HG03103 (cell line): Measurements from ENCODE around the gene AJAP1.

Experiments used
- ATAC-seq: cut with Tn5 transposase; IDR thresholded peaks from one replicate; pipeline ENCODE4 v1.9.1; 2021; ENCODE audit warnings: low read depth; ENCODE audit not compliant: unreplicated experiment

AJAP1 gene

DNA sequence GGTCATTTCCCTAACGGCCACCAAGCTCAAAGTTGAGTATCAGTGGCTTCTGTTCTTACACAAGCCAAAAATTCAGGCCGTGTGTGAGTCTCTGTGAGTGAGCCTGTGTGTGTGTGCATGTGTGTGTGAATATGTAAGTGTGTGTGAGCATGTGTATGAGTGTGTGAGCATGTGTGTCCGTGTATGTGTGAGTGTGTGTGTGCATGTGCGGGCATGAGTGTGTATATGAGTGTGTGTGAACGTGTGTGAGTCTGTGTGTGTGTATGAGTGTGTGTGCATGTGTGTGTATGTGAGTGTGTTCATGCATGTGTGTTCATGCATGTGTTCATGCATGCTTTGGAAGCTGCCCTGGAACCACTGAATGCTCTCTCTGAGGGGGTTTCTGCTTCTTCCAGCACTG, 105.7 kb downstream of the AJAP1 start:
- ATAC-seq = no peak

DNA sequence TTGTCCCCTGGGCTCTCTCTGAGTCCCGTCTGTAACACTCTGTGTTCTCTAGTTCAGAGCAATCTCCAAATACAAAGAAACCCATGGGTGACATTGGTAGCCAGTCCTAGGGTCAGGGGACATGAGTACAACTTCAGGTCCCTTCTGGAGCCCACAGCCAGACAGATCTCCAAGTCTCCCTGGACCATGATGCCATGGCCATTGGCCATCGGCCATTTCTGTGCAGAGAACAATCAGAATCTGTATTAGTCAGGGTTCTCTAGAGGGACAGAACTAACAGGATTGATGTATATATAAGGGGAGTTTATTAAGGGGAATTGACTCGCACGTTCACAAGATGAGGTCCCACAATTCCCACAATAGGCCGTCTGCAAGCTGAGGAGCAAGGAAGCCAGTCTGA, 106.9 kb downstream of the AJAP1 start:
- ATAC-seq = no peak

DNA sequence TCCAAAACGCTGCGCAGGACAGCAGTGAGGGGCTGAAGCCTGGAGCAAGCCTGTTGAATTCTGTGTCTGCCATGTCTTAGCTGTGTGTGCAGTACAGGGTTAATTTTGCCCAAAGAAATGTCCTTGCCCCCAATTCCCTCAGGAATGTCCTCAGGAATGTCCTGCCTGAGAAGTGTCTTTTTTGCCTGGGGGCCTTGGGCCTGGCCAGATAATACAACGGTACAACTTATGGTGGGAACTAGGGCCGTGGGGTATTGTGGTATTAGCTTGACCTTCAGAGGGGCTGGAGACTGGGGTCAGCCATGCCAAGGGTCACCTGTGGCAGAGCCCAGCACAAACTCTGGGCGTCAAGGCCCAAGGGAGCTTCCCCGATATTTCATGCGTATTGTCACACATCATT, 107.7 kb downstream of the AJAP1 start:
- no peak for ATAC-seq

DNA sequence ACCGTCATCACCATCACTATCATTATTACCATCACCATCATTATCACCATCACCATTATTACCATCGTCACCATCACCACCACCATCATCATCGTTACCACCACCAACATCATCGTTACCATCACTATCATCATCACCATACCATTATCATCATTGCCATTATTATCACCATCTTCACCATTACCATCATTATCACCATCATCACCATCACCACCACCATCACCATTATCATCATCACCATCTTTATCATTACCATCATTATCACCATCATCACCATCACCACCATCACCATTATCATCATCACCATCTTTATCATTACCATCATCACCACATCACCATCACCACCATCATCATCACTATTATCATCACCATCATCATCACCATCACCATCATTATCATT, 112.9 kb downstream of the AJAP1 start:
- no peak for ATAC-seq

DNA sequence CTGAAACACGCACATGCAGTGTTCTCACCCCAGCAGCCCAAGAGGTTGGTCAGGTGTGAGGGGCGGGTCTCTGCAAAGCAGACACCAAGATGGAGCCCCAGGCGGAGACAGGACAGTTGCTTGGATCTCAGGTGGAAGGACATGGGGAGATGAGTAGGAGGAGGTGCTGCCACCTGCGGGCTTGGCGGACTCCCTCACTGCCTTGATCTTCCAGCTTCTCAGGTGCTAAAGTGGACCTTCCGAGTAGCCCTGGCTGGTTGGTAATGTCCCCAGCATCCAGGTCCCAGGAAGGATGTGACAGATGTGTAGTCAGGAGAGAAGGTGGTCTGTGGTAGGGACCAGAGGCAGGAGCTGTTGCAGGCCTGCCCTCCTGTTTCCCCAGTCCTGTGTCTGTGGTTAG, 114.1 kb downstream of the AJAP1 start:
- no peak for ATAC-seq

DNA sequence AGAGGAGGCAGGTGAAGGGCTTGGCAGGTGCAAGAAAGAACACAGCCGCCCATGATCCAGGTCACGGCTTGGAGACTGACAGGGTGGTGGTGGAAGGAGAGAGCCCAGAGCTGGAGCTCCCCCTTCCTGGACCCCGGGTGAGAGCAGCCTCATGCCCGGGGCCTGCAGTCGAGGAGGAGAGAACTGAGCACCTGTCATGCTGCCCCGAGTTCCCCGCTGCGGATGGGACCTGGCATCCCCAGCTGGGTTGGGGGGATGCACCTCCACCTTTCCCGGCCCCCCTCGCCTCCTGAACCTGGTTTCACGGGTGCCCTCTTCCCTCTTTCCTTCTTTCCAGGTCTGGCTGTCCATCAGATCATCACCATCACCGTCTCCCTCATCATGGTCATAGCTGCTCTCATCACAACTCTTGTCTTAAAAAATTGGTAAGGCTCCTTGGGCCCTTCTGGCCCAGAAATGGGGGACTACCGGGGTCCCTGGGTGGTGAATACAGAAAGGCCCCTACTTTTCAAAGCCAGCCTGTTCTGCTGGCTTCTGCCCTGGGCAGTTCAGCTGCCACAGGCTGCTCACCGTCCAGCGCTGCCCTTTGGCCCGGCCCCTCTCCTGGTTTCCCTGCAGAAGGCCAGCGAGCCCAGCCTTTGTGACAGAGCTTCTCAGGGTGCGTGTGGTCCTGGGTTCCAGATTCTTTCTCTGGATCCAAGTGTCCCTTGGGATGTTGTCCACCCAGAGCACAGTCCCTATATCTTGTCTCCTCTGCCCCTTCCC, 115.3 kb downstream of the AJAP1 start:
- ATAC-seq = no peak

DNA sequence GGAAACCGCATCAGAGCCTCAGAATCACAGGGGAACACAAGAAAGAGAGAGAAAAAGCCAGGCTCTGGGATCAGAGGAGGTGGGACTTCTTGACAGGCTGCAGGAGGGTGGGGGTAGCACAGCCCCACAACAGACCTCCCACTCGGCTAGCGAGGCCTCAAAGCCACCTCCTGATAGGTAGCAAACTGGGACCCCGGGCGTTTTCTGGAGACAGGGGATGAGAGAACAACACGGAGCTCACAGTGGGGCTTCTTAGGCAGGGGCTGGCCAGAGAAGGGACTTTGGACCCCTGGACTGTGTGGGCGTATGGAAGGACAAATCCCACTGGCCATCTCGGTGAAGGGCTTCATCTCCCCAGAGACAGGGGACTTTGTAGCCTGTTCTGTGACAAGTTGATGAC, 116.3 kb downstream of the AJAP1 start:
- ATAC-seq = no peak

DNA sequence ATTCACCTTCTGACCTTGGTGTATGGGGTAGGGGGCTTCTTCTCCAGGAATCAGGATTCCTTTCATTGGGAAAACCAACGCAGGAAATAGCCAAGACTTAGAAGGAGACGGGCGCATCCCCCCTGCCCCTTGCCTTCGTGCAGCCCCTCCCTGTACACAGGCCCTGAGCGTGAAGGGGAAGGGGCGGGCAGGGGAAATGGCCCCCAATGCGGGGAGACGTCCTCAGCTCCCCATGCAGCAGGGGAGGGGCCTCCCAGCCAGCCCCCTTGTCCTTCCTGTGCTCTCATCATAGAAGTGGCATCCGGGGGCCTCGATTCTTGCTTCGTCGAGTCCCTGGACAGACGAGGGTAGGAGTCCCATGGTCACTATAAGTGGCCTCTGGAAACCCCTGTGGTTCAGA, 116.9 kb downstream of the AJAP1 start:
- no peak for ATAC-seq

DNA sequence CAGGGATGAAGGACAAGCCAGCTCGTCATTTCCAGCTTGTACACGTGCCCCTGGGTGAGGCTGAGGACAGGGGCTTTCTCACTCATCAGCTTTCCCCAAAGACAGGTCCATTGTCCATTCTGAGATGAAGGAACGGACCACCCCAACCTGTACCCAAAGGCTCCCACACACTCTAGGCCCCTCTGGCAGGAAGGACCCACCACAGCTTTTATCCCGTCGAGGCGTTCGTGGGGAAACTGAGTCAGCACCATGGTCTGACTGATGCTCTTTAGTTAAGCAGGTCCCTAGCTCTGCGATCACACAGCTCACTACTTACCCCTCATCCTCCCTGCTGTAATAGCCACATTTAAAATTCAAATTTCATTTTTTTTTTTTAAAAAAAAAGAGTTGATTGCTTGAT, 117.3 kb downstream of the AJAP1 start:
- ATAC-seq = no peak

DNA sequence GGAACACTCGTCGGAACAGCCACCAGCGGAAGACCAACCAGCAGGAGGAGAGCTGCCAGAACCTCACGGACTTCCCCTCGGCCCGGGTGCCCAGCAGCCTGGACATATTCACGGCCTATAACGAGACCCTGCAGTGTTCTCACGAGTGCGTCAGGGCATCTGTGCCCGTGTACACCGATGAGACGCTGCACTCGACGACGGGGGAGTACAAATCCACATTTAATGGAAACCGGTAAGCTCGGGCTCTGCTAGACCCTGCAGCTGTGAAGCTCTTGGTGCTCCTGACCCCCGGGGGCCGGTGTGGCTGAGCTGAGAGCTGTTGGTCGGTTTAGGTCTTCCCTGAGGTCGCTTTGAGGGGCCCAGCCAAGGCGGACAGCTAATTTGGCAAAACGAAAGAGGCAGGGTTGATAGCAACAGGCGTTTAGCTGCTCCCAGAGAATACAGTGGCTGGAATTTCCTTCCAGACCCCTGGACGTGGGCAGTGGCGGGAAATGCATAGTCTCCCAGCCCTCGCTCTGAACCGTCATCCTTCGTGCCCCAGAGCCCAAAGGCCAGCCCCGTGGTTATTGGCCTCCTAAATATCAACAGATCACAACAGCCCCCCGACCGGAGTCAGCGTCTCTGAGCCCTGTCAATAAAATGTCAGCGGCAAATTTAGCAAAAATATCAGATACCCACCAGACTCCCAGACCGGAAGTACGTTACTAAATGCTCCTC, 118.0 kb downstream of the AJAP1 start:
- no peak for ATAC-seq

DNA sequence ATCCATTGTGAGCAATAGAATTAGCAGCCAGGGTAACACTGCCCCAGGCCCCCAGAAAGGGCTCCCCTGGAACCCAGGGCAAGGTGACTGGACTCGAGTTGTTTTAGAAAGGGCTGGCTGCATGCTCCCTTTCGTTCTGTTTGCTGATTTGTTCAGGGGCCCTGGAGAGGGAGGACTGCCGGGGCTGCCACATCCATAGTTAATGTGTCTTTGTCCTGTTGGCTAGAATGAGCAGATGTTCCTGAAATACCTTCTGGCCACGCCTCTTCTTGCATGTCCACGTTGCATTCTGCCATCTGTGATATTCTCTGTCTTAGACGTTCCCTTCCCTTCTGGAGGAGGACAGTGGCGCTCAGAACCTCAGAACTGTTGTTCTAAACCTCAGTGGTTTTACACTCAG, 118.8 kb downstream of the AJAP1 start:
- ATAC-seq = no peak

DNA sequence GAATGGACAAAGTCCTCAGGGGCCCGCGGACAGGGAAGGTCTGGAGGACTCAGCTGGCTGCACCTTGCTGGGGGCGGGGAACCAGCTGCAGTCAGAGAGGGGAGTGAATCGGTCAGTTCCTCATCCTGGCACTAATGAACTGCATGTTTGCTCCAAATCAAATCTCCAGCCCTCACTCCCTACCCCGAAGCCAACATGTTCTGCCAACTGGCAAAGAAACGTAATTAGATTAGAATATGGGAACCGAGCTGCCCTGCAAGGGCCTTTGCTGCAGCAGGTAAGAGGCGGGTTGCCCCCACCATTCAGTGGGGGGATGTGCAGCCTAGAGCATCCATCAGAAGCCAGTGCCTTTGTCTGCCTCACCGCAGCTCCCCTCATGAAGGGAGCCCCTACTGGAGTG, 121.1 kb downstream of the AJAP1 start:
- no peak for ATAC-seq

DNA sequence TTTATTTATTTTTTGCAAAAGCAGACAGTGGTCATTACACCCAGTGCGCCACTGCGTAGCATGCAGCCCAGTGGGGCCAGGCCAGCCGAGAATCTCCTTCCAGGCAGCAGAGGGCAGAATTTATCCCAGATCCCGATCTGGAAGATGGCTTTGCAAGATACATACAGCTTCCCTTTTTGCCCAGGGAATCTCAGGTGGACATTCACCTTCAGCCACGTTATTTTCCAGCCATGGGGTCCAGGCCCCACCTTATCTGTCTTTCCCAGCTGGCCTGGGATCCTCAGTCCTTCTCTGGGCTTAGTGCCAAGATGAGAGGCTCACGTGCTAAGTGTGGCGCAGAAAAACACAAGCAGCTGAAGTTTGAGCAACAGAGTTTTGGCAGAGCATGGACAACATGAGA, 123.6 kb downstream of the AJAP1 start:
- no peak for ATAC-seq

DNA sequence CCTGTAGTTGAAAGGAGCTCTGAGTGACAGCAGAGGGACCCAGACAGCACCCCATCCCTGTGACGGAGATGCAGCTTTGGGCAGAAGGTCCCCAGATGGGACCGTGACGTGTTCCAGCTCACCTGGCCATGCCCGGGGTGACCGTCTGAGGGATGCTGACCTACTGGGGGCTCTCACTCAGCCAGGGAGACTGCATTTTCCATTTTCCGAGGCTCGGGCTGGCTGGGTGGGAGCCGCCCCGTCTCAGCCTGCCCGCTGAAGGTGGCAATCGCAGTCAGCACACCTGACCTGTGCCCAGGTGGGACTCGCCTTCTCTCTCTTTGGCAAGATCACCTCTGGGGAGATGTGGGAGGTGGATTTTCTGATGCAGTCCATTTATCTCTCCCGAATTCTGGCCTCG, 127.2 kb downstream of the AJAP1 start:
- no peak for ATAC-seq

DNA sequence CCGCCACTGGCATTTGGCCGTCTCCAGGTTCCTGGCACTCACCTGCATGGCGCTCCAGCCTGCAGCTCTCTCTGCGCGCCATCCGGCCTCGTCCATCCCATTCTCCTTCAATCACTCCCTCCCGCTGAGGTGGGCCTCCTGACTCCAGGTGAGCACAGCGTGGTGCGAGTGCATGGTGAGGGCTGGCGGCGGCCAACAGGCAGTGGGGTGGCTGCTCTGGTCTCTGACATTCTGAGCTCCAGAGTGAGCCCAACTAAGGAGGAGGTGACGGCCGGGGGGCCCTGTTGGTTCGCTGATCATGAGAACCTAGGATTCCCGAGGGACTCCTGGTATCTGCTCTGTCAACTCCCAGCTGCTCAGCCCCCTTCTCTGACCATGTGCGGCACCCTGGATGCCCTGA, 130.4 kb downstream of the AJAP1 start:
- ATAC-seq = no peak

DNA sequence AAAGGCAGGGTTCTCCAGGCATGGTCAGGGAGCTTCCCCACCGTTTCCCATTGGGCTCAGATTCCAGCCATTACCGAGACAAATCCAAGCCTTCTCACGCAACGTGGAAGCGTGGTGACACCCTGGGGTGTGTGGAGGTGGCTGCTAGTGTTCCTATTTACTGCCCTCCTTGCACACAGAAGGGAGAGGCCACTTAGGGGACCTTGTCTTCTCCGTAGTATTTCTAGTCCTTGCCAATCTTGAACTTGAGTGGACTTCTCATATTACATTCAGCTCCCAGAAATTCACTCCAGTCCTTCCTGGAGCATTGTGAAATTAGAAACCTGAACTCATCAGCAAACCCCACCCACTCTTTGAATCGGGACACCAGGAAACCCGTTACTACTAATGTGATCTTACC, 131.6 kb downstream of the AJAP1 start:
- ATAC-seq = no peak

DNA sequence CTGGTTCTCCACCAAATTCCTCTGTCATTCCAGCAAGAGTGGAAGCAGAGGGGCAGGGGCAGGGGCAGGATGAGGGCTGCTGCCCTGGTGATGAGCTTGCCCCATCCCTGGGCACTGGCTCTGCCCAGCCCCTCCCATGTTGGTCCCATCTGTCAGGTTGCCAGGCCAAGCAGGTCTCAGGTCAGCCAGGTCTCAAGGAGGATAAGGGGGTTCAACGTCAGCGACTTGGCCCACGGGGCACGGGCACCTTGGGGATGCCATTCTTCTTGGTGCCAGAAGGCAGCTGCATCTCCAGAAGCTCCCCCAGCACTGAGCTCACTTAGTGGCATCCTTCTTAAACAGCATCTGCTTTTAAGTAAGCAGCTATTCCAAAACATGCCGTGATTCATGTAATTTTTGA, 133.1 kb downstream of the AJAP1 start:
- no peak for ATAC-seq

DNA sequence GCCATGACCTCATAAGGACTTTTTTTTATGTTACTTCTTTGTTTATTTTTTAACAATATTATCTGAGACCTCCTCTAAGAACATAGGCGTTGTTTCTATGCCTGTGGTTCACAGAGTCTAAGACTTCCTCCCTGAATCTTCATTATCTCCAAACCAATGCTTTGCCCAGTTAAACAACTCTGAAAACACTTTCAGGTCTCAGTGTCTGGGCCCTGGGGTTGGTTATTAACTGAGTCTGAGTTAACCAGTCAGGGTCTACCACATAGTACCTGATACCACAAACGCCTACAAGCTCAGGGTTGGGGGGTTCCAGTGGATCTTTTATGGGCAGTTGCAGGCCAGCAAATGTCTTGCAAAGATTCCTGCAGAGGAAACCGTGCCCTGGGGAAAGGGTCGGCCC, 138.2 kb downstream of the AJAP1 start:
- ATAC-seq = no peak

DNA sequence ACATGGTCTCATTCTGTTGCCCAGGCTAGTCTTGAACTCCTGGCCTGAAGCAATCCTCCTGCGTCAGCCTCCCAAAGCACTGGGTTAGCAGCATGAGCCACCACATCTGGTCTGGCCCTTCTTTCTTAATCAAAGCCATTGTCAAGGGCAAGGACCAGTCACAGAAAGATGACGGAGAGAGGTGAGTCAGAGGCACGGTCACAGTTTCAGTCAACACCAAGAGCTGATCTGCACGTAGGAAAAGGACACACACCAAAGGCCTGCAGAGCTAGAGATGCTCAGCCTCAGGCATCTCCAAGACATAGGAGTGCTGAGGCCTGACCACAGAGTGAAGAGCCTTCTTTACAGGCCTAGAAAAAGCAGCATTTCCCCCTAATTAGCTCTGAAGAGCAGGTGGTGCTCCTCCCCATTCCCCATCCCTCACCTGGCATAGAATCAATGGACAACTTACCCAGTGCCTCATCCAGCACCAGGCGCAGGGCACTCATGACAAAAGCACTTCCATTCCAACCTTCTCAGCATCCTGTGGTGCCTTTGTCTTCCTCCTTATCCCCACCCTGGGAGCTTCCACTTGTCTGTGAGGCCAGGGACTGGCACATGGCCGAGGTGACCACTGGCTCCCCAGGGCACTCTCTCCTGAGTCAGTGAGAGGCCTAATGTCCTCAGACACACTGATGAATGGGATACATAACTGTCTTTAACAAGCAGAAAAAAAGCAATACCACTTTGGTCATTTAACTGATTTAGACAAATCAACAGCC, 139.8 kb downstream of the AJAP1 start:
- ATAC-seq = no peak

DNA sequence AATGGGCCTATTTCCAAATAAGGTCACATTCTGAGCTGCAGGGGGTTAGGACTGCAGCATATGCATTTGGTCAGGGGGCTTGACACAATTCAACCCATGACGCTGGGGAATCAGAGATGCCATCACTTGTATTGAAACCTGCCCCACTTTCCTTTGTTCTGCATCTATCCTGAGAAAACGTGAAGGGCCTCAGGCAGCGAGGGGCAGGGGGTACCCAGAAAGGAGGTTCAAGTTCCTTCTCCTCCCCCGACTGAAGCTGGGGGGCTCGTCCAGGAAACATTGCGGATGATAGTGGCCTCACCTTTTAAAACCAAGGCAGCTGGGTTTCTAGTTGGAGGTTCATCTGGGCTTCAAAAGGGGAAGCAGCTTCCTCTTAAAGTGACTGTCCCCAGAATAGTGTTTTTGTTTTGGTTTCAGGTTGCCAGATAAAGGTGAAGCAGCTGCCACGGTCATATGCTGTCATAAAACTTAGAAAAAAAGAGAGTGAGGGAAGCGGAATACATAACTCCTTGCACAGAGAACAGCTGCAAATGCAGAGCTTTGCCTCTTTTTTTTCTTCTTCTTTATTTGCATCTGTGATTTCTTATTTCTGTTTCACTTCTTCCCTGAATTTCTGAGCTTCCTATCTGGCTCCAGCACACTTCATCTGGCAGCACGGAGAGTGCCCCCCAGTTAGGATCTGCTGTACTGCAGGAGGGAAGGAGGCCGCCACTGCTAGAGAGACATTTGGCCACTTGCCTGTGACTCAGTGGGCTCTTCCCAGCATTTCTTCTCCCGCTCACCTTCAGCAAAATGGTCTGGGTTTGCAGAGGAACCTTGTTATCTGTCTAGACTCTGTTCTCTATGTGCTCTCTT, 142.0 kb downstream of the AJAP1 start:
- peak; percentile 78 for ATAC-seq

DNA sequence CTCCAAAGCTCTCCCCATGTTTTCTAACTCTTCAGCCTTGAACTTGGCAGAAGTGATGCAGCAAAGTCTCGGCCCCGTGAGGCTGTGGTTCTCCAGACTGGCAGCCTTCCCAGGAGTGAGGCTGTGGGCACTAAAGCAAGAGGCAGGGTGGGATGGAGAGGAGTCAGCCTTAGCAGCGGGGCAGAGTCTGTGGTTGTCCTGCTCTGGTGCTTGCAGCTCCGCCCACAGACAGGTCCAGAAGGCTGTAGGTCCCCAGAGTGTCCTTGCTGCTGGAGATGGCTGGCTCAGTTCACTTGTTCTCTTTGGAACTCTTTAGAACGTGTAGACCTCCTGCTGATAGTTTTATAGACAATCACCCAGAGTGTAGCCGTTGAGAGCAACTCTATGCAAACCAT, 142.6 kb downstream of the AJAP1 start:
- ATAC-seq = peak; percentile 26
